Mononuclear cell (primary cell): ENCODE results near the gene GATA5. TPM values are rescaled to one million over a fixed set of nuclear protein-coding genes. Genes with fewer than 3 reads are reported as not detected.

Experiments used
- H3K27me3 ChIP-seq: 2 replicates; pipeline ENCODE4 v1.6.0; 2011; ENCODE audit warnings: low read length, control low read depth; ENCODE audit not compliant: insufficient read depth
- H3K4me1 ChIP-seq: 2 replicates; pipeline ENCODE4 v1.5.1; 2011; ENCODE audit warnings: mild to moderate bottlenecking, low read length, control low read depth; ENCODE audit not compliant: insufficient read depth
- H3K4me3 ChIP-seq: 2 replicates; pipeline ENCODE4 v1.5.1; 2011; ENCODE audit warnings: mild to moderate bottlenecking, low read length, moderate library complexity
- H3K9me3 ChIP-seq: 2 replicates; pipeline ENCODE4 v1.5.1; 2011; ENCODE audit warnings: low read depth, mild to moderate bottlenecking, control low read depth, low read length
- total RNA-seq: library from RNA; depleted of rRNA; stranded (reverse); fragments of >200 nt; gene quantifications from one replicate; pipeline ENCODE4 v1.2.3, GENCODE V29; 2012

GATA5 gene
- total RNA-seq, 1 donor = not detected

DNA sequence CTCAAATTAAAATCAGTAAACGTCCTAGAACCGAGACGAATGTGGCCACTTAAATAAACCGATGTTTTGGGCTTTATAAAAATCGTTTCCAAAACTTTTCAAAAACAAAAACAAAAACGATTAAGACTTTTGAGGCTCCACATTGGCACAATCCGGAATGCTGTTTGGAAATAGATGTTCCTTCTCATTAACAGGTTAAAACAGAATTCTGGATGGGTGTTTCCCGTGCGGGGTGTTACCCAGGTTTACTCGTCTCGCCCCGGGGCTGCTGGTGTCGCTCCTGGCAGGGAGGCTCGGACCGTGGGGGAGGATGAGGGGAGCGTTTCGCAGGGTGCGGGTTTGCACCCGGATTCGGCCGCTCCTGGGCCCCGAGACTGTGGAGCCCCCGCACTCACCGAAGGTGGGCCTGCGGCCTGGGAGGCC lies 1.2 kb downstream of the GATA5 start:
- H3K27me3 ChIP-seq = peaks cover 45% of the 10 kb centered on the region
- peaks cover 5% of the 10 kb centered on the region for H3K4me1 ChIP-seq
- H3K4me3 ChIP-seq = no peak overlapping the region
- H3K9me3 ChIP-seq = no peaks in the 10 kb centered on the region

- Histone ChIP-seq H3K27me3 (peaks cover 39% of the 10 kb centered on the region), H3K4me3 (no peak overlapping the region), H3K4me1 (peaks cover 5% of the 10 kb centered on the region), H3K9me3 (no peaks in the 10 kb centered on the region)
These were observed 1.8 kb downstream of the GATA5 start for GRCh38 chr20:62473717-62474603.

GRCh38 chr20:62472941-62473585 lies 2.7 kb downstream of the GATA5 start:
- peaks cover 30% of the 10 kb centered on the region for H3K27me3 ChIP-seq
- H3K9me3 ChIP-seq = no peaks in the 10 kb centered on the region
- peaks cover 5% of the 10 kb centered on the region for H3K4me1 ChIP-seq
- no peak overlapping the region for H3K4me3 ChIP-seq

- peaks cover 24% of the 10 kb centered on the region for H3K27me3 ChIP-seq
These were observed 3.5 kb downstream of the GATA5 start for GRCh38 chr20:62472138-62472940.

DNA sequence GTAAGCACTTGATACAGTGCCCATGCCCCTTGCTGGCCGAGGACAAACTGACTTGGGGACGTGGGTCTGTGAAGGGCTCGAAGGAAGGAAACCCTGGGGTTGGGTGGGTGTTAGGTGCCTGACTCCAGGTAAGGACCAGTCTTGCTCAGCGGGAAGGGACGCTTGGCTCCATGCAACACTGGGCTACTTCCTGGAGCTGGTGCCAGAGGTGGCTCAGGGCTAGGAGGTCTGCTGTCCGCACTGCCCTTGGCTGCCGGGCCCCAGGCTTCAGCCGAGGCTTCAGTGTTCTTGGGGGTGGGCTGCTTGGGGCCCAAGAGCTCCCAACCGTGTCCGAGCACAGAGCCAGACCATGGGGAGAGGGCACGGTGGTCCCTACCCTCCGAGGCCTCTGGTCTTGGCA lies 5.3 kb downstream of the GATA5 start:
- Histone ChIP-seq H3K27me3 (peaks cover 19% of the 10 kb centered on the region), H3K4me1 (no peaks in the 10 kb centered on the region), H3K4me3 (no peak overlapping the region), H3K9me3 (no peaks in the 10 kb centered on the region)

More at GRCh38 chr20:62472138-62472940, 3.5 kb downstream of the GATA5 start:
- Histone ChIP-seq H3K4me1 (peaks cover 5% of the 10 kb centered on the region), H3K4me3 (no peak overlapping the region), H3K9me3 (no peaks in the 10 kb centered on the region)

DNA sequence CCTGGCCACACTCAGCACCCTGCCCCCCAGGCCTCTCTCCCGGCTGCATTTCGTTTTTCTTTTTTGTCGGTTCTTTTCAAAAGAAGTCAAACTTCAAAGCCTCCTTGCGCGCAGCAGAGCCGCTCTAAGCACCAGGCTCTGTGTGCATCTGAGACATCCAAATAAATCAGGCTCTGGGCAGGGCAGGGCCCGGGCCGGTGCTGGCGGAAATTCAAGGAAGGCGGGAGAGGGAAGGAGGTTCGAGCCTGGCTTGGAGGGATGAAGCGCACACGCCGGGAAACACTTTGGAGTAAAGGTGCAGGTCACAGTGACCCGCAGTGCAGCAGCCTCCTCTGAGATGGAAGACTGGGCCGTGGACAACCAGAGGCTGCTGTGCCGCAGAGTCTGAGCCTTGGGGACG lies 5.8 kb downstream of the GATA5 start:
- Histone ChIP-seq H3K4me1 (no peaks in the 10 kb centered on the region), H3K4me3 (no peak overlapping the region), H3K27me3 (peaks cover 19% of the 10 kb centered on the region), H3K9me3 (no peaks in the 10 kb centered on the region)

DNA sequence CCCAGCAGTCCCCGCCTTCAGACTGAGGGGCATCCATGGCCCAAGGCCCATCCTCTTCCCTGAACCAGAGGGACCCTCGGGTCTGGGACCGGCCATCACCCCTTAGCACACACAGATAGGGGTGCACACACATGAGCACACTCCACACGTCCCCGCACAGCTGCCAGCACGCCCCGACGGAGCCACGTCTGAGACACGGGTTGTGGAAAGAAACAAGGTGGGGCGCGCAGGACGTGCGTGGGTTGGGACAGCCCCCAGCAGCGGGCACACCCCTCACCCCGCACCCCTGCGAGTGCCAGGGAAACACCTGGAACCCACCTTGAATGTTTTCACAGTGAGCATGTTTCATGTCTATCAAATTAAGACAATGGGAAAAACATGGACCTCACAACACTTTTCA lies 6.4 kb downstream of the GATA5 start:
- H3K27me3 ChIP-seq = peaks cover 14% of the 10 kb centered on the region
- no peaks in the 10 kb centered on the region for H3K4me1 ChIP-seq
- no peaks in the 10 kb centered on the region for H3K9me3 ChIP-seq

DNA sequence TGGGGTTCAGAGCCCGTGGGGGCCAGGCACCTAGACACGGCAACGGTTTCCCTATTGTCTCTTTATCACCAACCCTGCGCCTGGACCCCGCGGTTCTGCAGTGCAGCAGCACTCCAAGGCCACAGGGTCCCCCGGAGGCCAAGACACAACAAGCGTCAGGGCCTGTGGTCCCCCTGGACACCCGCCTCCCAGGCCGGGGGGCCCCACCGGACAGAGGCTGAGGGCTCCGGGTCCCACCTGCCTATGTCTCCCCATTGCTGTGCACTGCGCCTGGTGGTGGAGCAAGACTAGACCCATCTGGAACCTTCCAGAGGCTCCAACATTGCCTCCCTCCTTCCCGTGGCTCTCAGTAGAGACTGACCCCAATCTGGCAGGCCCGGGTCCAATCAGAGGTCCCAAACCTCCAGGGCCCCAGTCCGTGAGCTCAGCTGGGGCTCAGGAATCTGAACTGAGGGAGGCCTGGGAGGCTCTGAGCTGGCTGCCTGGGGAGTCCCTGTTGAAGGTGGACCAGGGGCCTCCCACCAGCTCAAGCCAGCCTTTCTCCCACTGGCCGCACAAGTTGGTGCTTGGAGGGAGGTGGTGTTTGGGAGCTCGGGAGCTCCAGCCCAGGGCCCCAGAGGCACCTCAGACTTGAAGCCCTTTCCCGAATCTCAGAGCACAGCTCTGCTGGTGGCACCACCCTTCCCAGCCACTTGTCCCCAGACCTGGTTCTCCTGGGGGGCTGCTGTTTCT lies 8.8 kb downstream of the GATA5 start:
- no peaks in the 10 kb centered on the region for H3K4me1 ChIP-seq
- H3K9me3 ChIP-seq = no peaks in the 10 kb centered on the region
- no peak overlapping the region for H3K4me3 ChIP-seq
- H3K27me3 ChIP-seq = no peaks in the 10 kb centered on the region

More for the DNA sequence above, 6.4 kb downstream of the GATA5 start:
- no peak overlapping the region for H3K4me3 ChIP-seq

- H3K4me3 ChIP-seq = no peak overlapping the region
- H3K9me3 ChIP-seq = no peaks in the 10 kb centered on the region
- no peaks in the 10 kb centered on the region for H3K4me1 ChIP-seq
- H3K27me3 ChIP-seq = no peaks in the 10 kb centered on the region
These were observed 9.6 kb downstream of the GATA5 start for GRCh38 chr20:62466072-62466760.

GRCh38 chr20:62464990-62465389 lies 10.8 kb downstream of the GATA5 start:
- Histone ChIP-seq H3K27me3 (no peaks in the 10 kb centered on the region), H3K9me3 (no peaks in the 10 kb centered on the region), H3K4me3 (no peak overlapping the region), H3K4me1 (no peaks in the 10 kb centered on the region)

DNA sequence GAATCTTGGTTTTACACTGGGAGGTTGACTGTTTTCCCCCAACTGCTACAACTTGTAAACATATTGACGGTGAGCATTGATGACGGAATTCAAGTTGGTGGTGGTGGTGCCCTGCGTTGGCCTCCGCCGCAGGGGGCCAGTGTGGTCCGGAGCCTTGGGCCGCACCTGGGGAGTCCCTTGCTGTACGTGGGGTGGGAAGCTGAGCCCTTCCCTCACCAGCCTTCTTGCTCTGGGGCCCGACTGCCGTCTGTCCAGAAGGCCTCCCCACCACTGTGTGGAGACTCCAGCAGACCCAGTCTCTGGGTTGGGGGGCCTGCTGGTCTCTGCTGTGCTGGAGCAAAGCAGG lies 11.4 kb downstream of the GATA5 start:
- H3K4me1 ChIP-seq = no peaks in the 10 kb centered on the region
- H3K9me3 ChIP-seq = no peaks in the 10 kb centered on the region
- H3K4me3 ChIP-seq = no peak overlapping the region
- H3K27me3 ChIP-seq = no peaks in the 10 kb centered on the region

DNA sequence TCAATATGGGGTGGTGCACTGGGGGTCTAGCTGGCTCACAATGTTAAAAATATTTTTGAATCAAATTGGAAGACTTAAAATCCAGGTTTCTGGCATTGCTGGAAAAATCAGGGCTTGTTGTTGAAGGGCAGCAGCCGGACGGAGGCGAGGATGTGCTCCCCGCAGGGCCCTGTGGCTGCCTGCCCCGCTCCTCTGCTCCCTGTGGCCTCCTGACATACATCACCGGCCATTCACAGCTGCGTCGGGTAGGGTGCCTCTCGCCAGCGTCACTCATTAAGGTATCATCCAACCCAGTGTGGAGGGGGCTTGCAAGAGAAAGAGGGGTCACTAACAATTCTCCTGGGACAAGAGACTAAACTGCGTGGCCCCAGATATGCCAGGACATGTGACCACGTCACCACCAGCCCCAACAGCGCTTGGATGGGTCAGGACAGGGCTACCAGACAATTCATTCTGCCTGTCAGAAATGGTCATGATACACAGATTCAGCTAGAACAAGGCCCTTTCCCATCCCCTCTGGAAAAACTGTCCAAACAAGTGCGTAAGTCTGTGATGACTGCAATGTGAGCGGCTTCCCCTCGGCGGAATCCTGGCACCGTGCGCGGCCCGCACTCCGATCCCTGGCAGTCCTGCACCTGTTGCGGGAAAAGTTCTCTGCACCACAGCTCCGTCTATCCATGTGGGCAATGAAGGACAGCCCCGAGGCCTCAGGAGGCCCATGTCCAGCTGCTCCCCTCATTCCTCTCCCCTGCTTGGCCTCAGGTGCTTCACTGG lies 12.0 kb downstream of the GATA5 start:
- H3K4me3 ChIP-seq = no peak overlapping the region
- no peaks in the 10 kb centered on the region for H3K27me3 ChIP-seq
- H3K4me1 ChIP-seq = no peaks in the 10 kb centered on the region
- no peaks in the 10 kb centered on the region for H3K9me3 ChIP-seq

GRCh38 chr20:62462976-62463592 lies 12.7 kb downstream of the GATA5 start:
- no peaks in the 10 kb centered on the region for H3K9me3 ChIP-seq
- no peaks in the 10 kb centered on the region for H3K4me1 ChIP-seq
- no peak overlapping the region for H3K4me3 ChIP-seq
- H3K27me3 ChIP-seq = no peaks in the 10 kb centered on the region
